CD4-positive, alpha-beta T cell treated with Interleukin-17A for 1 hour (primary cell): ENCODE data around the gene DGAT2.

Experiments used
- DNase-seq: peaks from one replicate; pipeline ENCODE4 v3.0.0-alpha.2; 2020

The DGAT2 gene

DNA sequence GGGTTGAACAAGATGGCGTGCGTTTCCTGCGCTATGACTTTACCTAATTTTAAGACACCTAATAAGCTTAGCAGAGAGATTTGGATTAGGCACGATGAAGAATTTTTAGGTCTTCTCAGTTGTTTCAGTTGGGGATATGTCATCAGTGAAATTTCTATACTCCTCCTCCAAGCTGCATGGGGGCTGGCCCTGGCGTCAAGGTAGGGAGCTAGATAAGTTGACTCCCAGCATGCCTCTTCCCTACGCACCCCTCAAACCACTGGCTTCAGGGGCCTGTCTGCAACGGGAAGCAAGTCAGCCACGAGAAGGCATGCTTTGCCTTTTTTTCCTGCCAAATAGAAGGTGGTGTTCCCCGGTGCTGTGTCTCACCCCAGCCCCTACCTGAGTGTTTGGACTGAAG lies 13.3 kb downstream of the DGAT2 start:
- no peak for DNase-seq

GRCh38 chr11:75782540-75783263 lies 14.1 kb downstream of the DGAT2 start:
- no peak for DNase-seq

- DNase-seq: no peak
Measured at GRCh38 chr11:75783416-75784084, 15.0 kb downstream of the DGAT2 start.

GRCh38 chr11:75784085-75784478 lies 15.5 kb downstream of the DGAT2 start:
- no peak for DNase-seq

DNA sequence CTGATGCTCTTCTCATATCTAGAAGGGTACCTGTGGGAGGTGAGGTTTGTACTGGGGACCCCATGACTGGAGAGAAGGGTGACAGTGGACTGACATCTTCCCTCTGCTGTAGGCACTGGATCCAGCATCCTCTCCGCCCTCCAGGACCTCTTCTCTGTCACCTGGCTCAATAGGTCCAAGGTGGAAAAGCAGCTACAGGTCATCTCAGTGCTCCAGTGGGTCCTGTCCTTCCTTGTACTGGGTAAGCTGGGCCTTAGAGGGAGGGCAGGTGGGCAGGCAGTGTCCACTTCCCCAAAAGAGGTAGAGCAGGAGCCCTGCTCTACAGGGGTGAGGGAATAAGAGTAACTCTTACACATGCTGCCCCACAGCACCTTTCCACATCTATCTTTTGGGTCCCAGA lies 15.9 kb downstream of the DGAT2 start:
- no peak for DNase-seq

GRCh38 chr11:75785187-75785586 lies 16.6 kb downstream of the DGAT2 start:
- DNase-seq: no peak

DNA sequence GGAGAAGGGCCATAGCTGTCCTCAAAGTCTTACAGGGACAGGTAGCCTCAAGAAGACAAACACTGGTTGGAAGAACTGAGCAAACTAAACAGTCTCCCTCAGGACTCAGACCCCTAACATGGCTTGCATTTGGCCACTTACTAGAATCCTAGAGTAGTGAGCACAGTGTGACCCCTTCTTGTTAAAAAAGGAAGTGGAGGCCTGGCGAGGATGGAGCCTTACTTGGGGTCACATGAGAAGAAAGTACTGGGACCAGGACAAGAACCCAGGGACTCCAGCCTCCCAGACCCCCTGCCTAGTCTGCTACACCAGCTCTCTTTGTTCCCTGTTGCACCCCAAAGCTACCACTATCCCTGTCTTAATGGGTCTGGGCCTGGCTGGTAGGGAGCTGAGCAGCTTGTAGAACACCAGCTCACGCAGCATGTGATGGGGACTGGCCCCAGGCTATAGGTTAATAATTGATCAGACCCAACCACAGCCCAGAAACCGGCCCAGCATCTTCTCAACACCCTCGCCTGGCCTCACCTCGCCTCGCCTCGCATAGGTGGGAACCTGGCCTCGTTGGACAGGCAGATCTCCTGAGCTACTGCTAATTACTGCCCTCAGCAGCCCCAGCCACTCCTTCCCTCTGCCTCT lies 17.6 kb downstream of the DGAT2 start:
- DNase-seq: no peak

GRCh38 chr11:75789521-75789920 lies 20.9 kb downstream of the DGAT2 start:
- no peak for DNase-seq

DNA sequence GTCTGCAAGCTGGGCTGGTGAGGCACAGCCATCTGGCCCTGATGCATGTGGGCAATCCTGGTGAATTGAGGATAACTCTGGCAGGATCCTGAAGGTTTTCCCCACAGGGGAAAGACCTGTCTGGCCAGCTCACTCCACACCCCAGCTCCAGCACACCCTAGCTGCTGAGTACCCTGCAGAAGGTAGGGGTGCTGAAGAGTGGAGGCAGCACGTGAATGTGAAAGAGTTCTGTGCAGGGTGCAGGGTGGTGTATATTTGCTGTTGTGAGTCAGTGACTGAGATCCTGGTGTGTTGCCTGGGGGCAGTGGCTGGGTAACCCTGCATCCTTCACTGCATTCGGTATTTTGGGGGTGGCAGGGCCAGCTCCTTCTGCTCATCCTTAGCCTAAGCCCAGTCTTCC lies 22.4 kb downstream of the DGAT2 start:
- DNase-seq: no peak

- DNase-seq: no peak
Measured at GRCh38 chr11:75792127-75792731, 23.7 kb downstream of the DGAT2 start.

DNA sequence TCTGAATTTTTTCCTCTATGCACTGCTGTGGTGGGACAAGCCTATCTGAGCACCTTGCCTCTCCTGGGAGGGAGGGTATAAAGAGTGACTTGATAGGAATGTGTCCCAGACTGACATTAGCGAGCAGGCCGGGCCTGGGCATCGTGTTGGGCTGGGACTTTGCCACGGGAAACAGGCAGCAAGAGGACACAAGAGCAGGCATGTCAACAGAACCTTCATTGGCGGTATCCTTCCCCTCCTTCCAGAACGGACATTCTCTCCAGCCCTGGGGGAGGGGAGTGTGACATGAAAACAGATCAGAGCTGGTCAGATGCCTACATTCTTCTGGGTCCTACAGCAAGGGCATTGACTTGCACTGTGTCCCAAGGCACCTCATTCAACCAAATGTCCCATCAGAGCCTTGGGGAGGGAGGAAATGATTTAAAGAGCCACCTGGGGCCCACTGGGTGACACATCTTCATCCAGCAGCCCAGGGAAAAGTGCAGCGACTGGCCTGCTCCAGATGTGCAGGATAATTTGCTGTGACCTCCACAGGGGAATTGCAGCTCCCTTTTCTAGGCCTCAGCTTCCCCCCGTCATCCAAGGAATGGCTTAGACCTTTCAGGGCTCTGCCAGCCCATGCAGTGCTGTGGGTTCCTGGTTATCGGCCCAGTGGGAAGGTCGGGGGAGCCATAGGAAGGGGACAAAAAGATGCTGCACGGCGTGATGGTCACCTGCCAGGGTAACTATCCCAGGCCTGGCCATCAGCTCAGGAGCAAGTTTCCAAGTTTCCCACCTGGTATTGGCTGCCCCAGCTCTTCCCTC lies 24.6 kb downstream of the DGAT2 start:
- DNase-seq: no peak

GRCh38 chr11:75793966-75794365 lies 25.4 kb downstream of the DGAT2 start:
- DNase-seq: no peak

DNA sequence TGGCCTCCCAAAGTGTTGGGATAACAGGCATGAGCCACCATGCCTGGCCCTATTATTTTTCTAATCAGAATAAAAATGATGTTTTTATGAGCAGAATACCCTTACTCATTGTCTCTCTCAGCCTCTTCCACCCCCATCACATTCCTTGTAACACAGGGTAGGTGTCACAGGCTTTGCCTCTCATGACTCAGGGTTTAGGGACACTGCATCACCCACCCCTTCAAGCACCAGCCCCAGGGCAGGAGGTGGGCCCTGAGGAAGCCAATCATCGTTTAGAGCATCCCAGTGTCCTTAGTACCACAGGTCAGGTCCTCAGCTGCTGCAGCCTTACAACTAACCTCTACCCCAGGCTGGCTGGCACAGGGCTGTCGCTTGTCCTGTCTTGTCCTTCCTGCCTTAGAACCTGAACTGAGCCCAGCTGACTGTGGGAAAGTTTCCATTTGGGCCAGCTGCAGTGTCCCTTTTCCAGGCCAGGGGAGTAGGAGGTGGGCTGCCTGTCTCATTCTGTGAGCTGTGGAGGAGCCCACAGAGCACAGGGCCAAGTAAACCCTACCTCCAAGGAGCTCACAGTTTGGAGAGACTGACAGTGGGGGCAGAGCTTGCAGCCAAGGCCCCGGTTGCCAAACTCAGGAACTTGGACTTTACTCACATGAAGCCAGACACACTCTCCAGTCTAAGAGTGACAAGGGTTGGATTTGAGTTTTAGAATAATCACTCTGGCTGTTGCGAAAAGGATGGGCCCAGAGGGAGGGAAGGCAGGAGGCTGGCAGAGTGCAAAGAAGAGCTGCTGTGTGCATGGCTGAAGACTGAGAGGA lies 26.9 kb downstream of the DGAT2 start:
- no peak for DNase-seq

GRCh38 chr11:75796091-75796435 lies 27.5 kb downstream of the DGAT2 start:
- DNase-seq: no peak

DNA sequence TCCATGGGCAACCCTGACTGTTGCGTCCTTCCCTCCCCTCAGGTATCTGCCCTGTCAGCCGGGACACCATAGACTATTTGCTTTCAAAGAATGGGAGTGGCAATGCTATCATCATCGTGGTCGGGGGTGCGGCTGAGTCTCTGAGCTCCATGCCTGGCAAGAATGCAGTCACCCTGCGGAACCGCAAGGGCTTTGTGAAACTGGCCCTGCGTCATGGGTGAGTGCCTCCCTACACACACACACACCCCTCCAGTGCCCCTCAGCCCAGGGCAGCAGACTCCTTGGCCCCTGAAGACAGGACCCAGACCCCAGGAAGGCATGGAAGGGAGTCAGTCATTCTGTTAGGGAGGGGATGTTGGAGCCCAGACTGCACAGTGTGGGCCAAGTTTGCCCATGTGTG lies 28.5 kb downstream of the DGAT2 start:
- DNase-seq: no peak

GRCh38 chr11:75797792-75798191 lies 29.2 kb downstream of the DGAT2 start:
- DNase-seq: no peak

- no peak for DNase-seq
Measured at GRCh38 chr11:75800136-75800675, 31.6 kb downstream of the DGAT2 start.

DNA sequence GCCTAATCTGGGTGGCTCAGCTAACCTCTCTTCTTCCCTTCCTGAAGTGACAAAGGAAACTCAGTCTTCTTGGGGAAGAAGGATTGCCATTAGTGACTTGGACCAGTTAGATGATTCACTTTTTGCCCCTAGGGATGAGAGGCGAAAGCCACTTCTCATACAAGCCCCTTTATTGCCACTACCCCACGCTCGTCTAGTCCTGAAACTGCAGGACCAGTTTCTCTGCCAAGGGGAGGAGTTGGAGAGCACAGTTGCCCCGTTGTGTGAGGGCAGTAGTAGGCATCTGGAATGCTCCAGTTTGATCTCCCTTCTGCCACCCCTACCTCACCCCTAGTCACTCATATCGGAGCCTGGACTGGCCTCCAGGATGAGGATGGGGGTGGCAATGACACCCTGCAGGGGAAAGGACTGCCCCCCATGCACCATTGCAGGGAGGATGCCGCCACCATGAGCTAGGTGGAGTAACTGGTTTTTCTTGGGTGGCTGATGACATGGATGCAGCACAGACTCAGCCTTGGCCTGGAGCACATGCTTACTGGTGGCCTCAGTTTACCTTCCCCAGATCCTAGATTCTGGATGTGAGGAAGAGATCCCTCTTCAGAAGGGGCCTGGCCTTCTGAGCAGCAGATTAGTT lies 32.3 kb downstream of the DGAT2 start:
- no peak for DNase-seq

DNA sequence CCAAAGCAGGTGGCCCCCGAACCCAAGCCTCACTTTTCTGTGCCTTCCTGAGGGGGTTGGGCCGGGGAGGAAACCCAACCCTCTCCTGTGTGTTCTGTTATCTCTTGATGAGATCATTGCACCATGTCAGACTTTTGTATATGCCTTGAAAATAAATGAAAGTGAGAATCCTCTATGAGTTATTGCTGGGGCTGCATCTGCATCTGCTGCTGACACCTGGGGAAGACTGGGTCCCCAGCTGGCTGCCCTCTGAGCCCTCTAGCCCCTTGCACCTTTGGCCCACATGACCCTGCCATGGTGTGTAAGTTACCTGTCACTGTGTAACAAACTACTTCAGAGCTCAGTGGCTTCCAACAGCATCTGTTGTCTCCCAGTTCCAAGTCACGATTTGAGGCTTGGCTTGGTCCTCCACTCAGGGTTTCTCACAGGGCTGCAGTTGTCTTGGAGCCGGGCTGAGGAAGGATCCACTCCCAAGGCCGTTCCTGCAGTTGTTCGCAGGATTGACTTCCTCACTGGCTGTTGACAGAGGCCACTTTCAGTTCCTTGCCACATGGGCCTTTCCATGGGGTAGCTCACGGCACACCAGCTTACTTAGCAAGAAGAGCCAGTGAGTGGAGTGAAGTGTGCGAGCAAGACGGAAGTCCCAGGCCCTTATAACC lies 32.9 kb downstream of the DGAT2 start:
- DNase-seq: no peak

- DNase-seq: no peak
Measured at GRCh38 chr11:75802021-75802912, 33.7 kb downstream of the DGAT2 start.
